Astrocyte (in vitro differentiated cells and primary cell): Measurements from ENCODE around the gene DNAJB2.

Source experiments
- CTCF ChIP-seq: IDR thresholded peaks from 2 replicates; pipeline ENCODE4 v1.5.1; 2011; ENCODE audit warnings: low read depth, mild to moderate bottlenecking, inconsistent platforms, low read length, moderate library complexity; ENCODE audit not compliant: insufficient read depth
- EZH2 ChIP-seq: IDR thresholded peaks from 2 replicates; pipeline ENCODE4 v1.6.1; 2012; ENCODE audit warnings: mild to moderate bottlenecking, low read length, inconsistent platforms; ENCODE audit not compliant: insufficient read depth

GRCh38 chr2:219266886-219267285 is 12.3 kb upstream of the DNAJB2 start:
- no peak for TF ChIP-seq CTCF
- no peak for TF ChIP-seq EZH2
